Measurements from ENCODE around the gene COBL. TPM values are rescaled to one million over a fixed set of nuclear protein-coding genes. Genes with fewer than 3 reads are reported as not detected.

Gene COBL
- total RNA-seq, 1 experiment from 2014 or later, result 8.6 TPM

GRCh38 chr7:51267169-51267568, 49.4 kb downstream of the COBL start:
- in situ Hi-C loops (cut with HindIII; ENCODE audit: low pct_unique_long_range_greater_than_20kb, low sequenced_read_pairs), result no loop called here
- no peak for DNase-seq (ENCODE audit: low read depth, low spot score)

- in situ Hi-C loops (cut with HindIII; ENCODE audit: low pct_unique_long_range_greater_than_20kb, low sequenced_read_pairs), result no loop called here
- no peak for DNase-seq (ENCODE audit: low read depth, low spot score)
Observed at GRCh38 chr7:51265066-51265907, 51.3 kb downstream of the COBL start.

GRCh38 chr7:51263631-51264484, 52.8 kb downstream of the COBL start:
- in situ Hi-C loops (cut with HindIII; ENCODE audit: low pct_unique_long_range_greater_than_20kb, low sequenced_read_pairs), result no loop called here
- no peak for DNase-seq (ENCODE audit: low read depth, low spot score)

- DNase-seq (ENCODE audit: low read depth, low spot score), result no peak
- in situ Hi-C loops (cut with HindIII; ENCODE audit: low pct_unique_long_range_greater_than_20kb, low sequenced_read_pairs), result no loop called here
Observed at GRCh38 chr7:51262796-51263531, 53.6 kb downstream of the COBL start.

- DNase-seq (ENCODE audit: low read depth, low spot score), result no peak
- in situ Hi-C loops (cut with HindIII; ENCODE audit: low pct_unique_long_range_greater_than_20kb, low sequenced_read_pairs), result no loop called here
Observed at GRCh38 chr7:51261950-51262795, 54.4 kb downstream of the COBL start.

- in situ Hi-C loops (cut with HindIII; ENCODE audit: low pct_unique_long_range_greater_than_20kb, low sequenced_read_pairs), result no loop called here
- no peak for DNase-seq (ENCODE audit: low read depth, low spot score)
Observed at GRCh38 chr7:51261117-51261835, 55.3 kb downstream of the COBL start.

- in situ Hi-C loops (cut with HindIII; ENCODE audit: low pct_unique_long_range_greater_than_20kb, low sequenced_read_pairs), result no loop called here
- no peak for DNase-seq (ENCODE audit: low read depth, low spot score)
Observed at GRCh38 chr7:51260516-51260915, 56.1 kb downstream of the COBL start.

GRCh38 chr7:51259766-51260165, 56.8 kb downstream of the COBL start:
- in situ Hi-C loops (cut with HindIII; ENCODE audit: low pct_unique_long_range_greater_than_20kb, low sequenced_read_pairs), result no loop called here
- no peak for DNase-seq (ENCODE audit: low read depth, low spot score)

- in situ Hi-C loops (cut with HindIII; ENCODE audit: low pct_unique_long_range_greater_than_20kb, low sequenced_read_pairs), result no loop called here
- no peak for DNase-seq (ENCODE audit: low read depth, low spot score)
Observed at GRCh38 chr7:51256916-51257315, 59.7 kb downstream of the COBL start.

- in situ Hi-C loops (cut with HindIII; ENCODE audit: low pct_unique_long_range_greater_than_20kb, low sequenced_read_pairs), result no loop called here
- DNase-seq (ENCODE audit: low read depth, low spot score), result peak; percentile 72
Observed at GRCh38 chr7:51256209-51256781, 60.3 kb downstream of the COBL start.

GRCh38 chr7:51255536-51256208, 60.9 kb downstream of the COBL start:
- in situ Hi-C loops (cut with HindIII; ENCODE audit: low pct_unique_long_range_greater_than_20kb, low sequenced_read_pairs), result no loop called here
- no peak for DNase-seq (ENCODE audit: low read depth, low spot score)

- no peak for DNase-seq (ENCODE audit: low read depth, low spot score)
- in situ Hi-C loops (cut with HindIII; ENCODE audit: low pct_unique_long_range_greater_than_20kb, low sequenced_read_pairs), result no loop called here
Observed at GRCh38 chr7:51255036-51255435, 61.6 kb downstream of the COBL start.

- in situ Hi-C loops (cut with HindIII; ENCODE audit: low pct_unique_long_range_greater_than_20kb, low sequenced_read_pairs), result no loop called here
- DNase-seq (ENCODE audit: low read depth, low spot score), result peak; percentile 44
Observed at GRCh38 chr7:51253157-51253556, 63.5 kb downstream of the COBL start.

- in situ Hi-C loops (cut with HindIII; ENCODE audit: low pct_unique_long_range_greater_than_20kb, low sequenced_read_pairs), result no loop called here
- no peak for DNase-seq (ENCODE audit: low read depth, low spot score)
Observed at GRCh38 chr7:51251290-51251689, 65.3 kb downstream of the COBL start.

GRCh38 chr7:51250512-51250911, 66.1 kb downstream of the COBL start:
- in situ Hi-C loops (cut with HindIII; ENCODE audit: low pct_unique_long_range_greater_than_20kb, low sequenced_read_pairs), result no loop called here
- DNase-seq (ENCODE audit: low read depth, low spot score), result no peak

GRCh38 chr7:51249991-51250390, 66.6 kb downstream of the COBL start:
- peak; percentile 19 for DNase-seq (ENCODE audit: low read depth, low spot score)
- in situ Hi-C loops (cut with HindIII; ENCODE audit: low pct_unique_long_range_greater_than_20kb, low sequenced_read_pairs), result no loop called here

Data from SK-MEL-5 (cell line).